ENCODE data around the gene DIP2C.

DNA sequence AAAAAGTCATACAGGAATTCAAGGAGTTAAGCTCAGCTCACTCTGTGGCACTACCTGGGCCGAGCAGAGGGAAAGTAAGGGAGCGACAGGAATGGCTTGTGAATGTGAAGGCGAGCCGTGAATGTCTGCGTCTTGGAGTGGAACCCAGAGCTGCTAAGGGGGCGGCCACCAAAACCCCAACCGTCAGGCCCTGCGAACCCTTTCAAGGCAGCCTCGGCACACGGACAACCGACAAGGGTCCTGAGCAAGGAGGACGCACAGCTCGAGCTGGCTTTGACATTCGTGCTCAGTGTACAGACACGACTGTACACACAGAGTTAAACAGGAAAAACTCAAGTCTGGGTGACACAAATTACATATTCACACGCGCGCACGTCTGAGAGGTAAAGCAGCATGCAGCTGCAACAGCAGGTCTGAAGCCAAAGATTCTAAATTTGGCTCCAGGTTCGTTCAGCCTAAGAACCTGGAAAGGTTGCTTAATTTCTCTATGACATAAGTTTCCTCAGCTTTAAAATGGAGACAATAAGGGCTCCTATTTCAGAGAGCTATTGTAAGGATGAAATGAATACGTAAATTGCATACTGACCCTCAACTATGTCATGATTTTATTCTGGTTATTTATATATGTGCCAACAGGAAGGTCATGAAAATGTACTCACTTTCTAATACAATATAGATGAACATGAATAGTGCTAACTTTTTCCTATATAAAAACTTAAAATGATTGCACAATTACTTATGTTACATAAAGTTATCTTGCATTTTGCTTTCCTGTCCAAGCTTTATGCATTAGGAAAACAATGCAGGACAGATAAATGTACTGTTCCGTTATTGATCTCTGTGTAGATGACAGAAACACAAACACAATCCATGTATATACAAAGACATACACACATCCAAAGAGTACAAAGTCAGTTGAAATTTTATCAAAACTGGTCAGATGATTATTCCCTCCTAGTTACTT is 361.3 kb downstream of the DIP2C start:
- TF ChIP-seq SUZ12 (IDR thresholded peaks at IDR 0.05): no peak
- no peak for TF ChIP-seq FOXK2 (IDR thresholded peaks at IDR 0.05)
- no peak for TF ChIP-seq ZNF384 (IDR thresholded peaks at IDR 0.05)
- no peak for TF ChIP-seq ELF4 (IDR thresholded peaks at IDR 0.05)
- no peak for TF ChIP-seq CTBP1 (IDR thresholded peaks at IDR 0.05; ENCODE audit: borderline replicate concordance)
- TF ChIP-seq ARNT (IDR thresholded peaks at IDR 0.05): no peak
- TF ChIP-seq, protein P1, sequence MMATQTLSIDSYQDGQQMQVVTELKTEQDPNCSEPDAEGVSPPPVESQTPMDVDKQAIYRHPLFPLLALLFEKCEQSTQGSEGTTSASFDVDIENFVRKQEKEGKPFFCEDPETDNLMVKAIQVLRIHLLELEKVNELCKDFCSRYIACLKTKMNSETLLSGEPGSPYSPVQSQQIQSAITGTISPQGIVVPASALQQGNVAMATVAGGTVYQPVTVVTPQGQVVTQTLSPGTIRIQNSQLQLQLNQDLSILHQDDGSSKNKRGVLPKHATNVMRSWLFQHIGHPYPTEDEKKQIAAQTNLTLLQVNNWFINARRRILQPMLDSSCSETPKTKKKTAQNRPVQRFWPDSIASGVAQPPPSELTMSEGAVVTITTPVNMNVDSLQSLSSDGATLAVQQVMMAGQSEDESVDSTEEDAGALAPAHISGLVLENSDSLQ (IDR thresholded peaks at IDR 0.05): no peak
- no peak for TF ChIP-seq NFRKB (IDR thresholded peaks at IDR 0.05)

All from HEK293T (cell line).